H9 (cell line): ENCODE results near the gene PTPRF. TPM values are rescaled to one million over a fixed set of nuclear protein-coding genes. Genes with fewer than 3 reads are reported as not detected.
"Not testable (repeated sequence)": the region's sequence is repeated elsewhere in the genome, so short reads cannot be mapped to it uniquely, and the experiment has no call there.

Experiments
- DNase-seq: peaks from one replicate; pipeline ENCODE4 v3.0.0-alpha.2; 2017
- H2AFZ ChIP-seq: one replicate; pipeline ENCODE4 v1.6.1; 2013; ENCODE audit warnings: mild to moderate bottlenecking, low read length, control low read depth, moderate library complexity
- H2AK5ac ChIP-seq: 2 replicates; pipeline ENCODE4 v1.6.1; 2013; ENCODE audit warnings: low read length, control low read depth, mixed read lengths; ENCODE audit not compliant: insufficient read length
- H2BK120ac ChIP-seq: one replicate; pipeline ENCODE4 v1.6.1; 2013; ENCODE audit warnings: low read depth, mild to moderate bottlenecking, low read length, control low read depth, inconsistent platforms; ENCODE audit not compliant: poor library complexity, severe bottlenecking
- H2BK12ac ChIP-seq: 2 replicates; pipeline ENCODE4 v1.6.1; 2013; ENCODE audit warnings: low read length, control low read depth, mixed read lengths, low read depth; ENCODE audit not compliant: insufficient read length
- H2BK15ac ChIP-seq: 2 replicates; pipeline ENCODE4 v1.6.1; 2013; ENCODE audit warnings: low read depth, low read length, control low read depth
- H2BK20ac ChIP-seq: one replicate; pipeline ENCODE4 v1.6.1; 2013; ENCODE audit warnings: low read depth, mild to moderate bottlenecking, low read length, control low read depth, inconsistent platforms; ENCODE audit not compliant: poor library complexity, severe bottlenecking
- H2BK5ac ChIP-seq: 2 replicates; pipeline ENCODE4 v1.6.1; 2013; ENCODE audit warnings: low read length, control low read depth, mixed read lengths; ENCODE audit not compliant: insufficient read length
- H3K14ac ChIP-seq: 2 replicates; pipeline ENCODE4 v1.6.1; 2013; ENCODE audit warnings: low read length, control low read depth; ENCODE audit not compliant: insufficient read depth
- H3K18ac ChIP-seq: 2 replicates; pipeline ENCODE4 v1.6.1; 2013; ENCODE audit warnings: low read depth, mild to moderate bottlenecking, mixed read lengths, low read length, control low read depth; ENCODE audit not compliant: insufficient read length
- H3K23ac ChIP-seq: 2 replicates; pipeline ENCODE4 v1.6.1; 2013; ENCODE audit warnings: low read length, control low read depth, mixed read lengths, low read depth; ENCODE audit not compliant: insufficient read length
- H3K23me2 ChIP-seq: 2 replicates; pipeline ENCODE4 v1.6.1; 2013; ENCODE audit warnings: low read depth, mild to moderate bottlenecking, mixed read lengths, low read length, control low read depth; ENCODE audit not compliant: insufficient read length, poor library complexity, severe bottlenecking
- H3K27ac ChIP-seq: 2 replicates; pipeline ENCODE4 v1.5.1; 2013; ENCODE audit warnings: low read length, control low read depth, mixed read lengths, low read depth; ENCODE audit not compliant: insufficient read length
- H3K27me3 ChIP-seq: 2 replicates; pipeline ENCODE4 v1.6.1; 2013; ENCODE audit warnings: low read length, control low read depth, inconsistent platforms; ENCODE audit not compliant: insufficient read depth
- H3K4ac ChIP-seq: 2 replicates; pipeline ENCODE4 v1.6.1; 2013; ENCODE audit warnings: low read depth, mild to moderate bottlenecking, control low read depth, inconsistent platforms, low read length, moderate library complexity
- H3K4me1 ChIP-seq: 2 replicates; pipeline ENCODE4 v1.6.1; 2013; ENCODE audit warnings: low read length, control low read depth, inconsistent platforms; ENCODE audit not compliant: insufficient read depth
- H3K4me2 ChIP-seq: 2 replicates; pipeline ENCODE4 v1.6.1; 2013; ENCODE audit warnings: low read length, control low read depth, mixed read lengths; ENCODE audit not compliant: insufficient read length, insufficient read depth
- H3K56ac ChIP-seq: 2 replicates; pipeline ENCODE4 v1.6.1; 2013; ENCODE audit warnings: low read depth, mild to moderate bottlenecking, mixed read lengths, low read length, control low read depth; ENCODE audit not compliant: insufficient read length
- H3K79me1 ChIP-seq: 2 replicates; pipeline ENCODE4 v1.6.1; 2013; ENCODE audit warnings: low read depth, mild to moderate bottlenecking, moderate library complexity, low read length, control low read depth, inconsistent platforms; ENCODE audit not compliant: insufficient read depth, poor library complexity, severe bottlenecking
- H3K79me2 ChIP-seq: 2 replicates; pipeline ENCODE4 v1.6.1; 2013; ENCODE audit warnings: low read length, control low read depth, inconsistent platforms; ENCODE audit not compliant: insufficient read depth
- H3K9ac ChIP-seq: 2 replicates; pipeline ENCODE4 v1.6.1; 2013; ENCODE audit warnings: low read length, control low read depth, mixed read lengths; ENCODE audit not compliant: insufficient read length; ENCODE audit errors: extremely low read depth
- H3K9me3 ChIP-seq: one replicate; pipeline ENCODE4 v1.6.1; 2013; ENCODE audit warnings: low read depth, low read length, inconsistent platforms; ENCODE audit not compliant: control insufficient read depth
- H3T11ph ChIP-seq: one replicate; pipeline ENCODE4 v1.6.1; 2013; ENCODE audit warnings: mild to moderate bottlenecking, low read length, control low read depth, inconsistent platforms
- H4K20me1 ChIP-seq: one replicate; pipeline ENCODE4 v1.6.1; 2013; ENCODE audit not compliant: control insufficient read depth, insufficient read length, insufficient read depth
- H4K5ac ChIP-seq: 2 replicates; pipeline ENCODE4 v1.6.1; 2013; ENCODE audit warnings: low read depth, mild to moderate bottlenecking, mixed read lengths, low read length, control low read depth; ENCODE audit not compliant: insufficient read length
- H4K8ac ChIP-seq: replicated peaks from 2 replicates; pipeline ENCODE4 v1.6.1; 2013; ENCODE audit warnings: low read length, control low read depth, mixed read lengths, low read depth; ENCODE audit not compliant: insufficient read length
- H4K91ac ChIP-seq: 2 replicates; pipeline ENCODE4 v1.6.1; 2013; ENCODE audit warnings: low read depth, mild to moderate bottlenecking, moderate library complexity, mixed read lengths, low read length, control low read depth; ENCODE audit not compliant: insufficient read length
- H3K27ac Mint-ChIP-seq, 3 experiments: 2 replicates in 2 of 3; 3 replicates in 1 of 3; pipeline ENCODE4 v1.8.0; 2020 to 2021; ENCODE audit warnings: mixed read lengths in 3 of 3, mild to moderate bottlenecking in 1 of 3, moderate library complexity in 1 of 3
- H3K27me3 Mint-ChIP-seq: 2 replicates; pipeline ENCODE4 v1.8.0; 2021; ENCODE audit warnings: low read depth, mild to moderate bottlenecking, moderate library complexity, mixed read lengths
- H3K36me3 Mint-ChIP-seq, 3 experiments: 2 replicates in 2 of 3; 3 replicates in 1 of 3; pipeline ENCODE4 v1.8.0; 2020 to 2021; ENCODE audit warnings: low read depth in 3 of 3, mixed read lengths in 3 of 3; ENCODE audit not compliant: insufficient read depth in 1 of 3
- H3K4me1 Mint-ChIP-seq, 2 experiments: 2 replicates each; pipeline ENCODE4 v1.8.0; 2020; ENCODE audit warnings: mixed read lengths in 2 of 2
- H3K4me3 Mint-ChIP-seq, 2 experiments: 2 replicates in 1 of 2; 3 replicates in 1 of 2; pipeline ENCODE4 v1.8.0; 2020 to 2021; ENCODE audit warnings: mild to moderate bottlenecking in 2 of 2, mixed read lengths in 2 of 2, moderate library complexity in 1 of 2
- H3K9me3 Mint-ChIP-seq, 2 experiments: 2 replicates in 1 of 2; 3 replicates in 1 of 2; pipeline ENCODE4 v1.8.0; 2020; ENCODE audit warnings: mild to moderate bottlenecking in 2 of 2, mixed read lengths in 2 of 2, moderate library complexity in 1 of 2
- WGBS: extraction: QIAGEN DNeasy Blood & Tissue Kit; methylation state at CpG from one replicate; pipeline ENCODE4 v1.1.7; 2013; ENCODE audit warnings: missing lambda C conversion rate, low lambda C conversion rate, mixed read lengths; ENCODE audit not compliant: insufficient read length; ENCODE audit errors: extremely low coverage; 5-methylcytosine and 5-hydroxymethylcytosine counted together
- total RNA-seq: library from RNA; stranded (reverse); gene quantifications from 2 replicates; pipeline ENCODE4 v1.2.1, GENCODE V29; 2021
- TF ChIP-seq, protein P1 (sequence below): fragments of 200-600 bp; sonication (generic); conservative IDR thresholded peaks from 3 replicates; pipeline ENCODE4 v1.8.0; 2021; ENCODE audit warnings: antibody characterized with exemption, mild to moderate bottlenecking

PTPRF gene
- total RNA-seq, 1 experiment from 2014 or later = 193 TPM

DNA sequence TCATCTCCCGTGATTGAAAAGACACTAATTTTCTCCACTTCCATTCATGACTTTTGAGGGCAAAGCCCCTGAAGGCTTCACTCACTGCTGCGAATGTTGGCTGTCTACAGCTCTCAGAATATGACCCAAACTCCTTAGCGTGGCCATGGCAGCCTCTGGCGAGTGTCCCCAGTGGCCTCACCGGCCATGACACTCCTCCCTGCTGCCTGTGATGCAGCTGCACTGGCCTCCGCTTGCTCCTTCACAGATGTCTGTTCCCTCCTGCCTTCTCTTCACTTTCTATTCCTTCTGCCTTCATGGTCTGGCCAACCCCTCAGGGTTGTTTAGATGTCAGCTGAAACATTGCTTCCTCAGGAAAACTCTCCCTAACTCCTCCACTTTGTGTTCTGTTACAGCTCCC is 30.8 kb upstream of the PTPRF start:
- no peaks in the 10 kb centered on the region for H3K4me1 ChIP-seq
- no peak overlapping the region for H2BK120ac ChIP-seq
- Mint-ChIP-seq H3K4me1 (peaks cover 12 to 16% of the 10 kb centered on the region in 2 experiments), H3K4me3 (no peak overlapping the region), H3K27ac (no peak overlapping the region), H3K36me3 (peaks cover 0 to 6% (median 2%) of the 10 kb centered on the region in 3 experiments; a peak in 2 of 7 replicates), H3K27me3 (peaks cover 3% of the 10 kb centered on the region; the same call in 1 of the 2 replicates), H3K9me3 (peaks cover 5 to 6% of the 10 kb centered on the region in 2 experiments; a peak in 3 of 5 replicates)
- no peak overlapping the region for H4K8ac ChIP-seq
- H3K9ac ChIP-seq = no peak overlapping the region
- TF ChIP-seq, protein P1, sequence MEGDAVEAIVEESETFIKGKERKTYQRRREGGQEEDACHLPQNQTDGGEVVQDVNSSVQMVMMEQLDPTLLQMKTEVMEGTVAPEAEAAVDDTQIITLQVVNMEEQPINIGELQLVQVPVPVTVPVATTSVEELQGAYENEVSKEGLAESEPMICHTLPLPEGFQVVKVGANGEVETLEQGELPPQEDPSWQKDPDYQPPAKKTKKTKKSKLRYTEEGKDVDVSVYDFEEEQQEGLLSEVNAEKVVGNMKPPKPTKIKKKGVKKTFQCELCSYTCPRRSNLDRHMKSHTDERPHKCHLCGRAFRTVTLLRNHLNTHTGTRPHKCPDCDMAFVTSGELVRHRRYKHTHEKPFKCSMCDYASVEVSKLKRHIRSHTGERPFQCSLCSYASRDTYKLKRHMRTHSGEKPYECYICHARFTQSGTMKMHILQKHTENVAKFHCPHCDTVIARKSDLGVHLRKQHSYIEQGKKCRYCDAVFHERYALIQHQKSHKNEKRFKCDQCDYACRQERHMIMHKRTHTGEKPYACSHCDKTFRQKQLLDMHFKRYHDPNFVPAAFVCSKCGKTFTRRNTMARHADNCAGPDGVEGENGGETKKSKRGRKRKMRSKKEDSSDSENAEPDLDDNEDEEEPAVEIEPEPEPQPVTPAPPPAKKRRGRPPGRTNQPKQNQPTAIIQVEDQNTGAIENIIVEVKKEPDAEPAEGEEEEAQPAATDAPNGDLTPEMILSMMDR = no peak
- no peak overlapping the region for H3K27ac ChIP-seq
- no peak overlapping the region for H4K91ac ChIP-seq
- H4K20me1 ChIP-seq = no peaks in the 10 kb centered on the region
- H3T11ph ChIP-seq = no peak overlapping the region
- H2BK20ac ChIP-seq = no peak overlapping the region
- no peak overlapping the region for H3K14ac ChIP-seq
- H3K79me1 ChIP-seq = no peaks in the 10 kb centered on the region
- no peaks in the 10 kb centered on the region for H3K27me3 ChIP-seq
- no peak overlapping the region for H3K18ac ChIP-seq
- no peak overlapping the region for H3K23ac ChIP-seq
- no peaks in the 10 kb centered on the region for H3K23me2 ChIP-seq
- no peak overlapping the region for H2BK12ac ChIP-seq
- no peak overlapping the region for H3K56ac ChIP-seq
- no peak overlapping the region for H4K5ac ChIP-seq
- H3K4me2 ChIP-seq = no peak overlapping the region
- no peak overlapping the region for H2BK5ac ChIP-seq
- DNase-seq = no peak
- no peak overlapping the region for H2BK15ac ChIP-seq
- H3K9me3 ChIP-seq = no peaks in the 10 kb centered on the region
- no peak overlapping the region for H3K4ac ChIP-seq
- WGBS = no CpG with 5 or more reads among the region's 6 CpGs
- H3K79me2 ChIP-seq = no peaks in the 10 kb centered on the region
- no peak overlapping the region for H2AK5ac ChIP-seq
- H2AFZ ChIP-seq = no peak overlapping the region

- not testable (repeated sequence) for H2BK12ac ChIP-seq, H3K4ac ChIP-seq, H3T11ph ChIP-seq, H3K79me1 ChIP-seq, H2BK20ac ChIP-seq, H3K4me1 ChIP-seq, H3K4me3 Mint-ChIP-seq, H3K23ac ChIP-seq, H3K9me3 Mint-ChIP-seq, H4K8ac ChIP-seq, H2BK5ac ChIP-seq, H3K56ac ChIP-seq, H3K27me3 Mint-ChIP-seq, DNase-seq, H2BK15ac ChIP-seq, H3K23me2 ChIP-seq, H3K4me2 ChIP-seq, H3K79me2 ChIP-seq, H4K20me1 ChIP-seq, H2AK5ac ChIP-seq, H3K27ac Mint-ChIP-seq, H4K91ac ChIP-seq, H4K5ac ChIP-seq, H3K36me3 Mint-ChIP-seq, H2BK120ac ChIP-seq, H3K14ac ChIP-seq, H3K18ac ChIP-seq, H3K27ac ChIP-seq, H2AFZ ChIP-seq, H3K9me3 ChIP-seq, H3K27me3 ChIP-seq, H3K9ac ChIP-seq
- H3K4me1 Mint-ChIP-seq = peaks cover 5 to 10% of the 10 kb centered on the region in 2 experiments; a peak in 3 of 4 replicates
- no CpG with 5 or more reads among the region's 33 CpGs for WGBS
These were observed 28.9 kb upstream of the PTPRF start for GRCh38 chr1:43501806-43502205.
